ENCODE measurements around the gene PALS1. TPM values are rescaled to one million over a fixed set of nuclear protein-coding genes. Genes with fewer than 3 reads are reported as not detected.

Gene PALS1
- total RNA-seq, 1 donor from 2014 or later: 35.5 TPM

DNA sequence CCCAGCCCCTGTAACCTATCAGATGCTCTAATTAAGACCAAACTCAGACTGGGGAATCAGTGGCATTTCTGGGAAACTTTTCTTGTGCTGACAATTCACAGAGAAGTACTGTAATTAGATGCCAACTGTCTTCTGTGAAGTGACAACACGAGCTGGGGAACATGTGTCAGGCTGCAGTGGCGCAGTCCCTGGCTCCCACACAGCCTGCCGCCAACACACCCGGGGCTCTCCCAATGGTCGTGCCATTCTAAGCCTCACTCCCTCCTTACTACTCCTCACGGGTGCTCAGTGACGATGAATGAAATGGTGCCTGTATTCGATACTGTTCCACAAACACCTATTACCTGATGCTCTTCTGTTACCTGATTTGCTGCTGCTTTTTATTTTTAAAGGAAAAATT lies 33.4 kb upstream of the PALS1 start:
- no peak overlapping the region for H3K27ac ChIP-seq
- DNase-seq (no peak), ATAC-seq (no peak)
- TF ChIP-seq, protein P1, sequence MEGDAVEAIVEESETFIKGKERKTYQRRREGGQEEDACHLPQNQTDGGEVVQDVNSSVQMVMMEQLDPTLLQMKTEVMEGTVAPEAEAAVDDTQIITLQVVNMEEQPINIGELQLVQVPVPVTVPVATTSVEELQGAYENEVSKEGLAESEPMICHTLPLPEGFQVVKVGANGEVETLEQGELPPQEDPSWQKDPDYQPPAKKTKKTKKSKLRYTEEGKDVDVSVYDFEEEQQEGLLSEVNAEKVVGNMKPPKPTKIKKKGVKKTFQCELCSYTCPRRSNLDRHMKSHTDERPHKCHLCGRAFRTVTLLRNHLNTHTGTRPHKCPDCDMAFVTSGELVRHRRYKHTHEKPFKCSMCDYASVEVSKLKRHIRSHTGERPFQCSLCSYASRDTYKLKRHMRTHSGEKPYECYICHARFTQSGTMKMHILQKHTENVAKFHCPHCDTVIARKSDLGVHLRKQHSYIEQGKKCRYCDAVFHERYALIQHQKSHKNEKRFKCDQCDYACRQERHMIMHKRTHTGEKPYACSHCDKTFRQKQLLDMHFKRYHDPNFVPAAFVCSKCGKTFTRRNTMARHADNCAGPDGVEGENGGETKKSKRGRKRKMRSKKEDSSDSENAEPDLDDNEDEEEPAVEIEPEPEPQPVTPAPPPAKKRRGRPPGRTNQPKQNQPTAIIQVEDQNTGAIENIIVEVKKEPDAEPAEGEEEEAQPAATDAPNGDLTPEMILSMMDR (IDR thresholded peaks at IDR 0.05): no peak
- no peaks in the 10 kb centered on the region for H3K27me3 ChIP-seq
- H3K36me3 ChIP-seq: no peaks in the 10 kb centered on the region
- intact Hi-C loops (cut with DNase I): no loop called here
- H3K9me3 ChIP-seq: no peaks in the 10 kb centered on the region
- no peak overlapping the region for H3K4me3 ChIP-seq
- H3K4me1 ChIP-seq: no peaks in the 10 kb centered on the region

DNA sequence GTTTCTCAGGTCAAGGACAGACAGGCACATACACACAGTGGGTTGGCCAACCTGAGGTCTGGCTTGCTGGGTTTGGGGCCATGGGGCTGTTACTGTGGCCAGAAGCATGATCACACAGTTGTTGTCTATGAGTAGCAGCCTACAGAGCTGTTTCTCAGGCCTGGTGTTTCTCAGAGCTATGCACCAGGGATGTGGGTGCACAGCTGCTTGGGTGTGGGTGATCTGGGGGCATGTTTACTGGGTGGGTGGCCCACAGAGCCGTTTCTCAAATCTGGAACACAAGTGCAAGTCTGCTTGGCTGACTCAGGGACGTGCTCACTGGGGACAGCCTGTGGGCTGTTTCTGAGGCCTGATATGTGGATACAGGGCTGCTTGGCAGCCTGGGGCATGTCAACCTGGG lies 23.1 kb upstream of the PALS1 start:
- H3K9me3 ChIP-seq: no peaks in the 10 kb centered on the region
- TF ChIP-seq, protein P1 (IDR thresholded peaks at IDR 0.05): no peak
- DNase-seq (no peak), ATAC-seq (no peak)
- no peaks in the 10 kb centered on the region for H3K36me3 ChIP-seq
- no peak overlapping the region for H3K27ac ChIP-seq
- intact Hi-C loops (cut with DNase I): no loop called here
- H3K4me1 ChIP-seq: no peaks in the 10 kb centered on the region
- no peak overlapping the region for H3K4me3 ChIP-seq
- no peaks in the 10 kb centered on the region for H3K27me3 ChIP-seq

DNA sequence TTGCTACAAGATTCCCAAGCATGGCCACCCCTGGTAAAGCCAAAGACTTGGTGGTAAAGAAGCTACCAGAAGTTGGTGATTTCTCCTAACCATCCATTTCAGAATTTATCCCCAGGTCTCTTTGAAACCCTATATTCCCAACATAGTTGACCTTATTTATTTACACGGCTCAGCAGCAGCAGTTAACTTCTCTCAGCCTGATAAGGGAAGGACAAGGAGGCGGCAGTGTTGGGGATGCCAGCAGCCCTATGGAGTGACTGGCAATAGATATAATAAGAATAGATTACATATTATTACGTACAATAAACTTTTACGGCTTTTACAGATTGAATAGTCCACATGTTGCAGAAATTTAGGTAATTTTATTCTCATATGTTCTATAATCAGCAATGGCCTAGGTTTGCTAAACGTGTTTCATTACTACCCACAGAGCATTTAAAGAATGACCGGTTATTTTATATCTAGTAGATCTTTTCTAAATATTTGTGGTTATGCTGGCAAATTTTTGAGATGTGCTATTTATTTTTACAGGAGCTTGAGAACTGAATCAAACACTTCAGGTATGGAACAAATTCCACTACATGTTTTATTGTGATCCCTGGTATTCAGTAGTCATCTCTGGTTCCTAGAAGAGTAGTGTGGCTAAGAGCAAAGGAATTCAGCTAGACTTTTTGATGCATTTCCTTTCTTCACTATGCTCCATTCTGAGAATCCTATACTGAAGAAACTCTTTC lies 19.8 kb upstream of the PALS1 start:
- H3K36me3 ChIP-seq: no peaks in the 10 kb centered on the region
- no peaks in the 10 kb centered on the region for H3K9me3 ChIP-seq
- no peak overlapping the region for H3K27ac ChIP-seq
- ATAC-seq (peak; percentile 77), DNase-seq (no peak)
- TF ChIP-seq, protein P1 (IDR thresholded peaks at IDR 0.05): no peak
- intact Hi-C loops (cut with DNase I): no loop called here
- no peak overlapping the region for H3K4me3 ChIP-seq
- no peaks in the 10 kb centered on the region for H3K27me3 ChIP-seq
- no peaks in the 10 kb centered on the region for H3K4me1 ChIP-seq

DNA sequence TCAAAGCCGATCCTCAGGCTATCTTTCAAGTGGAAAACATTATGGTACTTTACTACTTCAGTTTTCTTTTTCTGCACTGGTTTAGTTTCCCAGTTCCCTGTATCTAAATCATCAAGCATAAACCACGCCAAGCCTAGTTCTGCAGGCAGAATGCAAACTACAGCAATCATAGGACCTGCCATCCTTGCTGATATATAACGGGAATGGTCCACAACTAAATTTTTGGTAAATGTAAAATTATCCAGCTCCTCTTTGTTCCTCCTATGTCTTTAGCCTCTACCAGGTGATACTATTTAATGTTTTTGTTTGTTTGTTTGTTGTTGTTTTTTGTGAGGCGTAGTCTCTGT lies 19.3 kb upstream of the PALS1 start:
- Histone ChIP-seq H3K27me3 (no peaks in the 10 kb centered on the region), H3K4me1 (no peaks in the 10 kb centered on the region), H3K27ac (no peak overlapping the region), H3K36me3 (no peaks in the 10 kb centered on the region), H3K4me3 (no peak overlapping the region), H3K9me3 (no peaks in the 10 kb centered on the region)
- DNase-seq (no peak), ATAC-seq (no peak)
- TF ChIP-seq, protein P1 (IDR thresholded peaks at IDR 0.05): no peak
- intact Hi-C loops (cut with DNase I): no loop called here

DNA sequence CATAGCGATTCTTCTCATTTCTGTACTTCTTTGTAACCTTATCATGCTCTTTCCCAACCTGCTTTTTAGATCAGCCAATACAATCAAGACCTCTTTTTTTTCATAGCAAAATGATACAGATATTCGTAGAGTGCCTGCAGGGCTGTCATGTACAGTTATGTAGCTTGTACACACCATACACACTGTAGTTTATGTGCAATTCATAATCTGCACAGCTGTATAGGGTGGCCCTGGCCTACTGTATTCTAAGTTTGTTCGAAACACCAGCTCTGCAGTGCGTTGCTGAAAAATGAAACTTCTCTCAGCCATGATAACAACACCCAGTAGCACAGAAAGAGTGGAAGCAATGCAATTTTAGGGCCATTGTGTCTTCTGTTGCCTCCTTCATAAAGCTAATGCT lies 15.7 kb upstream of the PALS1 start:
- intact Hi-C loops (cut with DNase I): no loop called here
- Histone ChIP-seq H3K27ac (no peak overlapping the region), H3K36me3 (no peaks in the 10 kb centered on the region), H3K9me3 (no peaks in the 10 kb centered on the region), H3K4me3 (no peak overlapping the region), H3K4me1 (no peaks in the 10 kb centered on the region), H3K27me3 (no peaks in the 10 kb centered on the region)
- DNase-seq: no peak
- ATAC-seq: no peak
- TF ChIP-seq, protein P1 (IDR thresholded peaks at IDR 0.05): no peak

All from upper lobe of right lung (tissue), 1 donor.